ENCODE measurements around the gene ETV1. TPM values are rescaled to one million over a fixed set of nuclear protein-coding genes. Genes with fewer than 3 reads are reported as not detected.

Gene ETV1
- total and polyA plus RNA-seq, 4 donors: 1.2 to 4.3 (median 3.6) TPM

- H3K4me3 ChIP-seq (ENCODE audit: low read depth in 1 of 3, low read length in 3 of 3): no peak overlapping the region
- no peak for DNase-seq (ENCODE audit: low spot score)
- no peaks in the 10 kb centered on the region for H3K4me1 ChIP-seq (ENCODE audit: control insufficient read depth in 4 of 4, insufficient read depth in 4 of 4, low read length in 3 of 4)
- peaks cover 0 to 2% (median 0%) of the 10 kb centered on the region in 4 donors for H3K9me3 ChIP-seq (ENCODE audit: control insufficient read depth in 4 of 4, low read length in 3 of 4)
- 82% methylated on average over 2 of the region's 2 CpGs for WGBS
- no peak overlapping the region for H3K9ac ChIP-seq (ENCODE audit: low read depth in 1 of 2, low read length in 2 of 2)
- no peaks in the 10 kb centered on the region for H3K36me3 ChIP-seq (ENCODE audit: control insufficient read depth in 4 of 4, insufficient read depth in 3 of 4, low read depth in 1 of 4, low read length in 3 of 4)
- H3K27ac ChIP-seq (ENCODE audit: low read depth in 1 of 2, low read length in 2 of 2): no peak overlapping the region
- H3K27me3 ChIP-seq (ENCODE audit: control insufficient read depth in 4 of 4, insufficient read depth in 4 of 4, low read length in 3 of 4): no peaks in the 10 kb centered on the region
- TF ChIP-seq GABPA (IDR thresholded peaks at IDR 0.05 in 1 of 2, conservative IDR thresholded peaks at IDR 0.05 in 1 of 2) (no peak), HNF4G (IDR thresholded peaks at IDR 0.05) (no peak), RAD21 (IDR thresholded peaks at IDR 0.05) (no peak), TAF1 (conservative IDR thresholded peaks at IDR 0.05) (no peak), YY1 (IDR thresholded peaks at IDR 0.05) (no peak), RXRA (IDR thresholded peaks at IDR 0.05) (no peak), ATF3 (IDR thresholded peaks at IDR 0.05) (no peak), JUND (IDR thresholded peaks at IDR 0.05) (no peak), SP1 (IDR thresholded peaks at IDR 0.05) (no peak), REST (IDR thresholded peaks at IDR 0.05) (no peak), NR2F2 (IDR thresholded peaks at IDR 0.05) (no peak), MAX (IDR thresholded peaks at IDR 0.05) (no peak), HNF4A (conservative IDR thresholded peaks at IDR 0.05) (no peak), FOXA1 (IDR thresholded peaks at IDR 0.05) (no peak), CTCF (IDR thresholded peaks at IDR 0.05; ENCODE audit: low read depth, low read length, missing input control) (no peak), EGR1 (IDR thresholded peaks at IDR 0.05; ENCODE audit: low read depth in 2 of 2) (no peak), ZBTB33 (IDR thresholded peaks at IDR 0.05) (no peak), FOXA2 (IDR thresholded peaks at IDR 0.05) (no peak)
These were observed 34.9 kb upstream of the ETV1 start for GRCh38 chr7:14024406-14024805.

All from liver (tissue), 9 donors.